ENCODE measurements around the gene ODC1.

Gene ODC1

GRCh38 chr2:10433947-10434885 lies 13.9 kb downstream of the ODC1 start:
- DNase-seq (ENCODE audit: low read depth in 2 of 2) = no peak

GRCh38 chr2:10433264-10433946 lies 14.7 kb downstream of the ODC1 start:
- no peak for DNase-seq (ENCODE audit: low read depth in 2 of 2)

DNA sequence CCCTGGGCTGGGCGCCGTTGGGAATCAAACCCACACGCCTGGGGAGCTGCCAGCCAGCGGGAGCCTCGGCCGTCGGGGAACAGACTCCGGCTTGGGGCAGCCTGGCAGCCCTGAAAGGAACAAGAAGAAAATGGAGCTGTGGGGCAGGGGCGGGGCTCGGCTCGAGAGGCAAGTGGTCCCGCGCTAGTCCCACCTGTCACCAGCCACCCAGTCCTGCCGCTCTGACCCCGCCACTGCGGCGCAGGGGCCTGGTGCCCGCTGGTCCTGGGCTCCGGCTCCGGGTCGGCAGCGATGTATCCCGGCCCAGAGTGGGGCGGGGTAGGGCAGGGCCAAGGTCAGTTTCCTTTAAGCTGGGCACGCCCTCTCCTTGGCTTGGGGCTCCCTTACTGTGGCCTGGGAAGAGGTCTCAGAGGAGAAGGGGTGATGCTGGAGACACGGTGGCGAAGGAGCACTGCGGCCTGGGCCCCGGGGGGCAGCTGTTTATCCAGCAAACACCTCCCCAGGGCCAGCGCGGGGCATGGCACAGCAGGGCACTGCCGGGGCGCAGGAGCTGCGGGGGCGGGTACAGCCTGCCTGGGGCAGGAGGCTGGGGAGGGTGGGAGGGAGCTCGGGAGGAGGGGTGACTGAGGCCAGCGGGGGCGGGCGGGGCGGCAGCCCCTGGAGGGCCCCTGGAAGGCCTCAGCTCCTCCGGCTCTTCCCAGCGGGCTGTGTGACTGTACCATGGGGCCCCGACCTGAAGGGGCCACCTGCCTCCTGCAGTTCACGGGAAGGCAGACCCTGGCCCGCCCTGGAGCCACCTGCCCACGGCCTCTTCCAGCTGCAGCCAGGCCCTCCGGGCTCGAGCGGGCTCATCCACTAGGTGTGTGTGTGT lies 15.6 kb downstream of the ODC1 start:
- DNase-seq (ENCODE audit: low read depth in 2 of 2) = no peak

DNA sequence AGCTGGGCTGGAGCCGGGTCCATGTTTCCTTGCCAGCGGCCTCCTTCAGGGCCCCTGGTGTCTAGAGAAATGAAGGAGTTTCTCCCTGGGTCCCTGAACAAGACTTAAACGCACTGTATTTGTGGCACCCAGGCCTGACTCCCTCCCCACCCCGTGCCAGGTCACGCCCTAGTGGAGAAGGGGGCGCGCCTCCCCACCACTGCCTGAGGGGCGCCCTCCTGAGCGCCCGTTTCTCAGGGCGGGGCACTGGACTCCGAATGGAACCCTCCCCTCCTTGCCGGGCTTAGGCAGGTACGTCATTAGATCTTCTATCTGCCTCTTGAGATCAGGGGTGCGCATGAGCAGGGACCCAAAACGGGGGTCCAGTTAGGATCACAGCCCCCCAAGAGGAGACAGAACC lies 16.3 kb downstream of the ODC1 start:
- DNase-seq (ENCODE audit: low read depth in 2 of 2) = no peak

DNA sequence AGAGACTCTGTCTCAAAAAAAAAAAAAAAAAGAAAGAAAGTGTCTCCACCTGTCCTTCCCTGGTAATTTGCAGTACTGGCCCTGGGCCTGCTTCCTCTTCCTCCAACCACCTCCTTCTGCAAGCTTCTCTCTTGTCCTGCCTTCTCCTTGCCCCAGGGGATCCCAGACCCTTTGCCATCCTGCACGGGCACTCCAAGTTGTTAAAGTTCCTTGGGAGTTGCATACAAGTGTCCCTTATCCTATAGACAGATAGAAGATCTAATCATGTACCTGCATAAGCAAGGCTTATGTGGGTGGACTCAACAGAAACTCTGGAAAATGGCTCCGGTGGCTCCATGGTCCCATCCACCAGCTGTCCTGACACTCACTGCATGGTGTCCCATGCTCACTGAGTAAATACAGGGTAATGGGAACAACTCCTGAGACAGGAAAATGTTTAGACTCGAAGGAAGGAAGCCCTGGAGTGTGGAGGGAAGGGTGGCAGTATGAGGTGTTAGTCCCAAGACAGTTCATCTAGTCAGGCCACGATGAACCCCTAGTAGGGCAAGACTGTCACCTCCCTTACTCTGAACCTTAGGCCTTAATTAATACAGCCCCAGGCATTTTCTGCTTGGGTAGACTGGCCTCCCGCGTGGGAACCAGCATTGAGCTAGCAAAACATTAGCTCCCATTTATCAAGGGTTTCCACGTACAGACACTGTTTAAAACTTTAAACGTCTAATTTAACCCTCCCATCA lies 17.1 kb downstream of the ODC1 start:
- DNase-seq (ENCODE audit: low read depth in 2 of 2) = no peak

DNA sequence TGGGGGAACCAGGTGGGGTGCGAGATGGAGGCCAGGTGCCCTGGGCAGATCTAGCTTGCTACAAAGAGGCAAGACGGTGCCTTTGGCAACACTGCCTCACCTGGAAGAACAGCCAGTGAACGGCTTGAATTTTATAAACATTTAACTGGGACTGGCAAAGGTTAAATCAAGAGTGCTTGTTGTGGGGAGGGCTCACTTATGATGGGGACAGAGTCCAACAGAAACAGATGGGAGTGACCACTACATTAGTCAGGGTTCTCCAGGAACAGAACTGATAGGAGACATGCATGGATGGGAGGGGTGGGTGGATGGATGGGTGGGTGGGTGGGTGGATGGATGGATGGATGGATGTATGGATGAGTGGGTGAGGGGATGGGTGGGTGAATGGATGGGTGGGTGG lies 19.2 kb downstream of the ODC1 start:
- DNase-seq (ENCODE audit: low read depth in 2 of 2) = no peak

DNA sequence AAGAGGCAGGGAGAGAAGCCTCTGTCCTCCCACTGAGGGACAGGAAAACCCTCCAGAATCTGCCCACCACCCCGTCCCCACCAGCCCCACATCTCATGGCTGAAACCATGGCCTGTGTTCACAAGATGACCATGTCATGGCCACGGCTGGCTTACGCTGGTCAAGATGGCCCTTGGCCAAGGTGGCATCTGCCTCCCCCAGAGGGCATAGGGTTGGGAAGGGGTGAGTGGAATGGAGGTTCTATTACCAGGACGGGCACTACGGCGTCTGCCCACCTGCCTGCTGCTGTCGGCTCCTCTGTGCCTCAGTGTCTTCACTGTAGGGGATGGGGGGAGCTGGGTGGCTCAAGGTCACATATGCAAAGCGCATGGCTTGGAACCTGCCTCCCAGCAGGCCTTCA lies 19.8 kb downstream of the ODC1 start:
- no peak for DNase-seq (ENCODE audit: low read depth in 2 of 2)

DNA sequence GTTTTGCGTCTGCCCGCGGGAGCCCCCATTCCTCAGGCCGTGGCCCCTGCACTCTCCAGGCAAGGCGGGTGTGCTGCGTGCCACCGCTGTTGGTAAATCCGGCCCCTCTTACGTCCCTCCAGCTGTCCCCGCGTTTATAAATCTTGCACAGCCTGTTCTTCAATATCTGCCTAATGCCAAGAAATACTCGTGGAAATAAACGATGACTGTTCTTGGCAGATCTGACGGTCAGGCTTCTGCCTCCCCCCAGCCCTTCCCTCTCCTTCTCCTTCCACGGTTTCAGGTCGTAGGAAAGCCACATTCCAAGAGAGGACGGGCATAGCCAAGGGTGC lies 20.5 kb downstream of the ODC1 start:
- no peak for DNase-seq (ENCODE audit: low read depth in 2 of 2)

GRCh38 chr2:10426726-10427617 lies 21.2 kb downstream of the ODC1 start:
- no peak for DNase-seq (ENCODE audit: low read depth in 2 of 2)

DNA sequence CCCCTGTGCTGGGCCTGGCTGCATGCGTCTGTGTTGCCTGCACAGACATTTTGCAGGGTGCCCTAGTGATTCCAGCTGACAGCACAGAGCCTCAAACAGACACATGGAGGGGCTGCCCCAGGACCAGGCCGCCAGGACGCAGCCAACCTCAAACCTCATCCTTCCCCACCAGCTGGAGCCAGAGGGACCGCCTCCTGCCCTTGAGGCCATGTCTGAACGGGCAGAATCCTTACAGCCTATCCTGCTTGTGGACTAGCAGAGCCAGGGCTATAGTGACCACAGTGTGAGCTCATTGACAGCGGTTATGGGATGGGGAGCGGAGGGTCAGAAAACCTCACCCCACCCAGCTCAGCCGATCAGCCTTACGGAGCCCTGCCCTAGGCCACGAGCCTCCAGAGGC lies 22.4 kb downstream of the ODC1 start:
- DNase-seq (ENCODE audit: low read depth in 2 of 2) = no peak

DNA sequence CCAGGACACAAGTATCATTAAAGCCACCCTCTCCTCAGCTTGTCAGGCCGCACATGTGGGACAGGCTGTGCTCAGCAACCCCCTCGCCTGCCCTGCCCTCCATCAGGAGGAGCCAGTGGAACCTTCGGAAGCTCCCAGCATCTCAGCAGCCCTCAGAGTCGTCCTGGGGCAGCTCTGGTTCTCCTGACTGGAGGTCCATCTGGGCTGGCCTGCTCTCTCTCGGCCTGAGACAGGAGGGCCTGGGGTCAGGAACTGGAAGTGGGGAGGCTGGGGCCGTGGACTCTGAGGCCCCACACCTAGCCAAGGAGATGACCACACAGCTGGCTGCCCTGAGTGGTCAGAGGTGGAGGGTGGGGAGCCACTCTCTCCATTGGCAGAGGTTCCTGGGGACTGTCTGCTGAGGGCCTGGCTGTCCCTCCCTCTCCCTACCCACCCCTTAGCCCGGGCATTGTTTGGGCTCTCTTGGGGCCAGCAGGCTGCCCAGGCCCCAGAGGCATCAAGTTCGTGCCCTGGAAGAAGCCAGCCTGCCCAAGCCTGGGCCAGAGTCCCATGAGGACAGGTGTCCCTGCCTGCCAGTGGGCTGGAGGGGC lies 23.1 kb downstream of the ODC1 start:
- no peak for DNase-seq (ENCODE audit: low read depth in 2 of 2)

GRCh38 chr2:10424051-10424450 lies 24.1 kb downstream of the ODC1 start:
- DNase-seq (ENCODE audit: low read depth in 2 of 2) = no peak

GRCh38 chr2:10423400-10423774 lies 24.7 kb downstream of the ODC1 start:
- DNase-seq (ENCODE audit: low read depth in 2 of 2) = no peak

DNA sequence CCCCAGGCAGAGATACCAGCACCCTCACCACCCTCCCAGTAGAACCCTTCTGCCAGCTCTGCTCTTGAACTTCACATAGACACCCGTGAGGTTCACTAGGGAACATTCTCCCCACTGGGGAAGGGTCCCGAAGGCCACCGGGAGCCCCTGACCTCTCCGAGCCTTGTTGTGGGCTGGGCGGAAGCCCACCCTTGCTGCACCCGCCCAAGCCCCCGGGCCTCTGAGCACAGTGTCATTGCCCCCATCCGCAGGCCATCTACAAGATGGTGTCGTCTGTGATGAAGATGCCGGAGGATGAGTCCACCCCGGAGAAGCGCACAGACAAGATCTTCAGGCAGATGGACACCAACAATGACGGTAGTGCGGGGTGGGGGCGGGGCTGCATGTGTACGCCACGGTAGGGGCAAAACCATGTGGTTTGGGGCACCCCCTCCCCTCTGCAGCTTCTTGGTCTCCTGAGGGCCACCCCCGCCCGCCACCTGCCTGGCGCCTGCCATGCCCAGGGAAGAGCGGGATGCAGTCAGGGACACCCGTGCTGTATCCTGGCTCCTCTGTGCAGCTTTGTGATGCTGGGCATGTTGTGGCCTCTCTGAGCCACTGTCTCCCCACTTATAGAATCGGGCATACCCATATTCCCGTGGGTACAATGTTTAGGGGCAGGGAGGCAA lies 25.3 kb downstream of the ODC1 start:
- no peak for DNase-seq (ENCODE audit: low read depth in 2 of 2)

GRCh38 chr2:10422251-10422650 lies 25.9 kb downstream of the ODC1 start:
- no peak for DNase-seq (ENCODE audit: low read depth in 2 of 2)

- DNase-seq (ENCODE audit: low read depth in 2 of 2) = no peak
Measured at GRCh38 chr2:10419553-10420257, 28.4 kb downstream of the ODC1 start.

DNA sequence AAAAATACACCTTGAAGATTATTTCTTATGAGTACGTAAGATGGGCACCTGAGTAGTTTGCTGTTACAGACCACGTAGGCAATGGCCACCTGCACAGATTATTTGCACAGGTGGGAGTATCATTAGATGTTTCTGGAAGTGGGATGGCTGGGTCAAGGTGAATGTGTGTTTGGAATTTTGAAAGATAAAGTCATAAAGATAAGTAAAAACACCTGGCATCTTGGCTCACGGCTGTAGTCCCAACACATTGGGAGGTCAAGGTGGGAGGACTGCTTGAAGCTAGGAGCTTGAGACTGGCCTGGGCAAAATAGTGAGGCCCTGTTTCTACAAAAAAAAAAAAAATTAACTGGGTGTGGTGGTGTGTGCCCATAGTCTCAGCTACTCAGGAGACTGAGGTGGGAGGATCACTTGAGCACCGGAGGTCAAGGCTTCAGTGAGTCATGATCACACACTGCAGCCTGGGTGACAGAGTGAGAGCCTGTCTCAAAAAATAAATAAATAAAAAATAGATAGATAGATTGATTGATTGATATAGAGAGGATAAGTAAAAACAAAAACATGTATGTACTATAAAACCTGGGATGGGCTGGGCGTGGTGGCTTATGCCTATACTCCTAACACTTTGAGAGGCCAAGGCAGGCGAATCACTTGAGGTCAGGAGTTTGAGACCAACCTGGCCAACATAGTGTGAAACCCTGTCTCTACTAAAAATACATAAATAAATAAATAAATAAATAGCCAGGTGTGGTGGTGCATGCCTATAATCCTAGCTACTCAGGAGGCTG lies 30.4 kb downstream of the ODC1 start:
- no peak for DNase-seq (ENCODE audit: low read depth in 2 of 2)

DNA sequence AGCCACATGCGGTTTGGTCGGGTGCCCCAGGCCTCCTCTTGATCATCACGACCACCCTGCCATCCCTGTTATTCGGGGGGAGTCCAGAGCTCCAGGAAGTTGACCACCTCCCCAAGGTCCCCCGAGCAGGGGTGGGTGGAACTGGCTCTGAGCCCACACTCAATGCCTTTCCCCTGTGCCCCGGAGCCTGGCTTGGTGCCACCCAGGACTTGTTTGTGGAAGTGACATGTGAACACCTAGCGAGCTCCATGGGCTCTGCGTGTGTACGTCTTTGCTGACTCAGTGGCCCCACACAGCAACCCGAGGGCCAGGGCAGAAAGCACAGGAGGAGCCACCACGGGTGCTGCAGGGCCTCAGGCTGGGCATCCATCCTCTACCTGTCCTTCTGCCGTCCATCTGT lies 32.5 kb downstream of the ODC1 start:
- DNase-seq (ENCODE audit: low read depth in 2 of 2) = no peak

Data from stimulated activated CD8-positive, alpha-beta memory T cell treated with anti-CD3 and anti-CD28 coated beads, Interleukin-2, amount 100 ng/mL, for 48 hours (primary cell).